ENCODE measurements around the gene TKT.

TKT gene

GRCh38 chr3:53223541-53223966, 32.3 kb downstream of the TKT start:
- DNase-seq = no peak

- DNase-seq = no peak
Observed at GRCh38 chr3:53223025-53223424, 32.8 kb downstream of the TKT start.

GRCh38 chr3:53222183-53222901, 33.5 kb downstream of the TKT start:
- no peak for DNase-seq

GRCh38 chr3:53221827-53222182, 34.0 kb downstream of the TKT start:
- DNase-seq = no peak

- no peak for DNase-seq
Observed at GRCh38 chr3:53221345-53221744, 34.5 kb downstream of the TKT start.

- peak; percentile 77 for DNase-seq
Observed at GRCh38 chr3:53219895-53220483, 35.8 kb downstream of the TKT start.

DNA sequence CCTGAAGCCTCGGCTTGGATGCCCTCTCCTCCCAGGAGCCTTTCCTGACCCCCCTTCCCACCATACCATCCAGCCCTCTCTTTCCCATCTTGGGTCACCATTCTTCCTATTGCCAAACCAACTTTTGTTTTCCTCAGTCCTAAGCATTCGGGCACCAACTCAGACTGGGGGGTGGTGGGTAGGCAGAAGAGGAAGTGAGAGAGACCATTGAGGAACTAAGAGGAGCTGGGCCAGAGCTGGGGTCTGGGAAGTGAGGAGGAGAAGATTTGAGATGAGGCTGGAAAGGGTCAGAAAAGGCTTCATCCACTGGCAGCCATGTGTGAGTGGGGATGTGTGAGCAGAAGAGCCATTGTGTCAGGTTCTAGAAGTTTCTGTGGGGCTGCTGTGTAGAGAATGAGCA, 37.7 kb downstream of the TKT start:
- DNase-seq = no peak

- no peak for DNase-seq
Observed at GRCh38 chr3:53217175-53217574, 38.6 kb downstream of the TKT start.

- no peak for DNase-seq
Observed at GRCh38 chr3:53216723-53217122, 39.1 kb downstream of the TKT start.

GRCh38 chr3:53215816-53216215, 40.0 kb downstream of the TKT start:
- no peak for DNase-seq

- no peak for DNase-seq
Observed at GRCh38 chr3:53213276-53213675, 42.5 kb downstream of the TKT start.

DNA sequence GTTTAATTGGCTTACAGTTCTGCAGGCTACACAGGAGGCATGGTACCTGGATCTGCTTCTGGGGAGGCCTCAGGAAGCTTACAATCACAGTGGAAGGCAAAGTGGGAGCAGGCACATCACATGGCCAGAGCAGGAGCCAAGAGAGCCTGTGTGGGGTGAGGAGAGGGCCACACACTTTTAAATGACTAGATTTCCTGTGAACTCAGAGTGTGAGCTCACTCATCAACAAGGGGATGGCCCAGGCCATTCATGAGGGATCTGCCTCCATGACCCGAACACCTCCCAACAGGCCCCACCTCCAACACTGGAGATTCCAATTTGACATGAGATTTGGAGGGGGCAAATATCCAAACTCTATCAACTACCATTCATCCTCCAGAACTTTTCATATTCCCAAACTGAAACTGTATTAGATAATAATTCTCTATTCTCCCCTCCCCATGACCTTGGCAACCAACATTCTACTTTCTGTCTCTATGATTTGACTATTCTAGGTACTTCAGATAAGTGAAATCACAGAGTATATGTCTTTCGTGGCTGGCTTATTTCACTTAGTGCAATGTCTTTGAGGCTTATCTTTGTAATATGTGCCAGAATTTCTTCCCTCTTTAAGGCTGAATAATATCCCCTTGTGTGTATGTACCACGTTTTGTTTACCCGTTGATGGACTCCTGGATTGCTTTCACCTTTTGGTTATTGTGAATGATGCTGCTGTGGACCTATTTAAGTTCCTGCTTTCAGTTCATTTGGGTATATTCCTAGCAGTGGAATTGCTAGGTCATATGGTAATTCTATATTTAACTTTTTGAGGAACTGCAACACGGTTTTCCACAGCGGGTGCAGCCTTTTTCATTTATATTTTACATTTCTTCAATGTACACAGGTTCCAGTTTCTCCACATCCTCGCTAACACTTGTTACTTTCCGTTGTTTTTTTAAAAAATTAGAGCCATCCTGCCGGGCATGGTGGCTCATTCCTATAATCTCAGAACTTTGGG, 43.8 kb downstream of the TKT start:
- DNase-seq = no peak

DNA sequence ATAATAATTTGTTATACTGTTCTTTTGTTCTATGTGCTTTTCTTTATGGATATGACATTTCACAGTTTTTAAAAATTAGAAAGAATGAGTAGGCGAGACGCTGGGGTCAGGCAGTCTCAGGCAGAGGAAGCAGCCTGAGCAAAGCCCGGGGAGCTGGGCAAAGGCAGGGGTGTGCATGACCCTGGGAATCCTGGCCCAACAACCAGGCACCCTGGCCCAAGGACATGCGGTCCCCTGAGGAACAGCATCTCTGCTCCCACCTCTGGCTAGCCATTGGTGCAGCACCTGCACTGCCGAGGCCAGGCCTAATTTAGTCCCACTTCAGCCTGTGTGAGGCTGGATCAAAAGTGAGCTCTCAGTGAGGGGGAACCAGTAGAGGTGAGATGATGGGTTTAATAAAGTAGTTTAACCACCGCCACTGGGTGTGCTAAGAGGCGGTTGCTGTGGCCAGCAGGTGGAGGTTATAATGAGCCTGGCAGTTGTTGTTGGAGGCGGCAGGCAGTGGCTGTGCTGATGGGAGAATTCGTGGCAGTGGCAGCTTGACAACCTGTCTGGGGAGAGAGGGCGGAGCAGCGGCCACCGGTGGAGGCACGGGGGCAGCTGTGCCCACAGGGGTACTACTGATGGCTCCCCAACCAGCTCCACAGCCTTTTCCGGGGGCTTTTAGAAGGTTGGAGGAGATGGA, 53.3 kb downstream of the TKT start:
- no peak for DNase-seq

GRCh38 chr3:53200501-53201498, 55.0 kb downstream of the TKT start:
- DNase-seq = no peak

- DNase-seq = no peak
Observed at GRCh38 chr3:53199834-53200233, 56.0 kb downstream of the TKT start.

DNA sequence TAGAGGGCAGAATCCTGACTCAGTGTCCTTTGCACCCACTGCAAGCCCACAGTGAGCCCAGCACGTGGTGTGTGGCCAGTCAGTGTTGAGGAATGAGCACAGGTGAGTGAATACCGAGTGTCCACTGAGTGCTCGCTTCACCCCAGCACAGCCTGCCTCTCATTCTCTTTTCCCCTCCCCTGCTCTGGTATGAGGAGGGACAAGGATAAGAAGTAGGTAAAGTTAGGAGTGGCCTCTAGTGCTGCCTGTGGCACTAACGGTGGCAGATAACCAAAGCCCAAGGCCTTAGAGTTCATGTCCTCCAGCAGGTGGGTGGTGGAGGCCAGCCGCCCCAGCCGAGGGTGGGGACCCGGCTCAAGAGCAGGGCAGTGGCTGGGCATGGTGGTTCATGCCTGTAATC, 56.8 kb downstream of the TKT start:
- DNase-seq = no peak

- no peak for DNase-seq
Observed at GRCh38 chr3:53198256-53198977, 57.4 kb downstream of the TKT start.

GRCh38 chr3:53196575-53197407, 59.0 kb downstream of the TKT start:
- DNase-seq = peak; percentile 36

- DNase-seq = peak; percentile 63
Observed at GRCh38 chr3:53195602-53196574, 59.9 kb downstream of the TKT start.

Measured in activated CD8-positive, alpha-beta memory T cell treated with anti-CD3 and anti-CD28 coated beads, Interleukin-2, amount 50 U/mL, for 4 hours (primary cell).